H1 (cell line): ENCODE measurements around the gene SPRYD3. TPM values are rescaled to one million over a fixed set of nuclear protein-coding genes. Genes with fewer than 3 reads are reported as not detected.
A peak's percentile ranks its signal among the peaks of the same experiment; 100 is the strongest.

Source experiments
- CTCF ChIA-PET: fragments of 300-600 bp; sonication (Branson Sonifier 250); formaldehyde crosslinking; loops from one replicate; lab custom pipeline; 2021; ENCODE audit not compliant: partially characterized antibody; lab: Charles Lee
- POLR2A ChIA-PET: fragments of 300-600 bp; sonication (Branson Sonifier 250); formaldehyde crosslinking; loops from one replicate; lab custom pipeline; 2021; ENCODE audit warnings: inconsistent platforms; ENCODE audit not compliant: partially characterized antibody; lab: Charles Lee
- DNase-seq, 2 experiments: peaks; one replicate each; pipeline versions ENCODE4 v3.0.0 to v3.0.0-alpha.2; 2010 to 2022; ENCODE audit warnings: low spot score in 2 of 2, low read depth in 1 of 2, mixed read lengths in 1 of 2
- FAIRE-seq: peaks from 2 replicates; lab custom pipeline; 2011; peaks lifted over from hg19 to GRCh38; lab: Jason Lieb, UNC
- H2AFZ ChIP-seq: 2 replicates; pipeline ENCODE4 v1.8.1; 2012; ENCODE audit warnings: low read length, inconsistent platforms
- H2AK5ac ChIP-seq: 2 replicates; pipeline ENCODE4 v1.6.1; 2013; ENCODE audit warnings: low read depth, low read length
- H2BK120ac ChIP-seq: replicated peaks from 2 replicates; pipeline ENCODE3; 2013; ENCODE audit warnings: low read depth, low read length, inconsistent platforms
- H2BK12ac ChIP-seq: 2 replicates; pipeline ENCODE4 v1.6.1; 2013; ENCODE audit warnings: low read depth, low read length
- H2BK15ac ChIP-seq: 2 replicates; pipeline ENCODE4 v1.6.1; 2013; ENCODE audit warnings: low read length
- H2BK20ac ChIP-seq: 2 replicates; pipeline ENCODE4 v1.6.1; 2013; ENCODE audit warnings: low read length
- H2BK5ac ChIP-seq: 2 replicates; pipeline ENCODE4 v1.6.1; 2013; ENCODE audit warnings: low read depth, low read length
- H3K14ac ChIP-seq: 2 replicates; pipeline ENCODE4 v1.6.1; 2013; ENCODE audit warnings: inconsistent platforms; ENCODE audit not compliant: insufficient read length
- H3K18ac ChIP-seq: 2 replicates; pipeline ENCODE4 v1.6.1; 2013; ENCODE audit warnings: low read length; ENCODE audit errors: extremely low read depth
- H3K23ac ChIP-seq: 2 replicates; pipeline ENCODE4 v1.6.1; 2013; ENCODE audit warnings: inconsistent platforms; ENCODE audit not compliant: insufficient read length
- H3K23me2 ChIP-seq: 2 replicates; pipeline ENCODE4 v1.6.1; 2013; ENCODE audit warnings: low read depth, low read length
- H3K27ac ChIP-seq: 2 replicates; pipeline ENCODE4 v1.6.1; 2011; ENCODE audit warnings: low read depth, low read length, inconsistent platforms
- H3K27me3 ChIP-seq, 4 experiments: replicated peaks in 1 of 4; 1 replicate in 1 of 4; 2 replicates in 3 of 4; pipeline versions ENCODE4 v1.6.1 to v1.8.1; 2011 to 2013; ENCODE audit warnings: low read length in 3 of 4, mild to moderate bottlenecking in 3 of 4, inconsistent platforms in 2 of 4, mixed read lengths in 2 of 4, moderate library complexity in 1 of 4; ENCODE audit not compliant: control insufficient read depth in 3 of 4, insufficient read depth in 3 of 4; ENCODE audit errors: extremely low read depth in 1 of 4
- H3K36me3 ChIP-seq, 4 experiments: 2 replicates each; pipeline versions ENCODE4 v1.6.1 to v1.8.1; 2011 to 2013; ENCODE audit warnings: mild to moderate bottlenecking in 4 of 4, low read length in 3 of 4, moderate library complexity in 2 of 4, control low read depth in 1 of 4, inconsistent platforms in 1 of 4; ENCODE audit not compliant: insufficient read depth in 4 of 4, control insufficient read depth in 2 of 4
- H3K4ac ChIP-seq: replicated peaks from 2 replicates; pipeline ENCODE3; 2013; ENCODE audit warnings: low read length, low read depth, mixed read lengths, inconsistent platforms; ENCODE audit not compliant: insufficient read length
- H3K4me1 ChIP-seq, 4 experiments: replicated peaks in 1 of 4; 1 replicate in 1 of 4; 2 replicates in 3 of 4; pipeline versions ENCODE4 v1.6.1 to v1.8.1; 2011 to 2013; ENCODE audit warnings: low read length in 3 of 4, inconsistent platforms in 2 of 4, mixed read lengths in 1 of 4; ENCODE audit not compliant: insufficient read depth in 4 of 4, control insufficient read depth in 3 of 4
- H3K4me2 ChIP-seq, 2 experiments: 2 replicates each; pipeline versions ENCODE4 v1.6.1 to v1.8.1; 2011 to 2013; ENCODE audit warnings: low read depth in 2 of 2, low read length in 2 of 2, control low read depth in 1 of 2, inconsistent platforms in 1 of 2, mild to moderate bottlenecking in 1 of 2; ENCODE audit not compliant: insufficient read depth in 1 of 2
- H3K4me3 ChIP-seq, 4 experiments: fragments of 200-600, 300-600 bp in 1 of 4; sonication (generic), shearing (Covaris generic), sonication (Bioruptor Twin) in 1 of 4; 2 replicates each; pipeline versions ENCODE4 v1.5.1 to v1.8.1; 2011 to 2016; ENCODE audit warnings: low read length in 4 of 4, low read depth in 3 of 4, control low read depth in 2 of 4, inconsistent platforms in 2 of 4, mild to moderate bottlenecking in 2 of 4, mixed read lengths in 1 of 4, moderate library complexity in 1 of 4; ENCODE audit not compliant: insufficient read depth in 2 of 4; ENCODE audit errors: extremely low read depth in 1 of 4
- H3K56ac ChIP-seq: replicated peaks from 2 replicates; pipeline ENCODE3; 2013; ENCODE audit warnings: low read depth, mild to moderate bottlenecking, mixed read lengths, low read length, inconsistent platforms; ENCODE audit not compliant: insufficient read length
- H3K79me1 ChIP-seq: 2 replicates; pipeline ENCODE4 v1.6.1; 2013; ENCODE audit warnings: low read depth, low read length, control low read depth
- H3K79me2 ChIP-seq, 2 experiments: 2 replicates each; pipeline versions ENCODE4 v1.6.1 to v1.8.1; 2012 to 2013; ENCODE audit warnings: low read length in 2 of 2, mild to moderate bottlenecking in 2 of 2, inconsistent platforms in 1 of 2; ENCODE audit not compliant: insufficient read depth in 2 of 2, control insufficient read depth in 1 of 2
- H3K9ac ChIP-seq, 4 experiments: replicated peaks in 1 of 4; 1 replicate in 1 of 4; 2 replicates in 3 of 4; pipeline versions ENCODE4 v1.6.1 to v1.8.1; 2011 to 2013; ENCODE audit warnings: low read depth in 3 of 4, low read length in 3 of 4, control low read depth in 2 of 4, mild to moderate bottlenecking in 2 of 4, moderate library complexity in 2 of 4, inconsistent platforms in 1 of 4; ENCODE audit errors: extremely low read depth in 1 of 4
- H3K9me3 ChIP-seq, 2 experiments: 2 replicates each; pipeline versions ENCODE4 v1.6.1 to v1.8.1; 2012 to 2013; ENCODE audit warnings: mild to moderate bottlenecking in 2 of 2, moderate library complexity in 2 of 2, control low read depth in 1 of 2, inconsistent platforms in 1 of 2, low read depth in 1 of 2, low read length in 1 of 2, mixed read lengths in 1 of 2; ENCODE audit not compliant: insufficient read depth in 2 of 2
- H4K20me1 ChIP-seq, 2 experiments: replicated peaks in 1 of 2; 2 replicates each; pipeline versions ENCODE3 to v1.8.1; 2011 to 2013; ENCODE audit warnings: inconsistent platforms in 2 of 2, low read length in 2 of 2, mild to moderate bottlenecking in 1 of 2; ENCODE audit not compliant: insufficient read depth in 2 of 2, control insufficient read depth in 1 of 2
- H4K5ac ChIP-seq: 2 replicates; pipeline ENCODE4 v1.6.1; 2013; ENCODE audit warnings: low read length, low read depth, mixed read lengths, inconsistent platforms; ENCODE audit not compliant: insufficient read length
- H4K8ac ChIP-seq: 2 replicates; pipeline ENCODE4 v1.8.0; 2013; ENCODE audit warnings: mild to moderate bottlenecking, moderate library complexity, low read length, inconsistent platforms; ENCODE audit not compliant: insufficient read depth; ENCODE audit errors: extremely low read depth
- H4K91ac ChIP-seq: replicated peaks from 2 replicates; pipeline ENCODE3; 2013; ENCODE audit warnings: low read length, mixed read lengths, inconsistent platforms; ENCODE audit not compliant: insufficient read length
- EGR1 ChIP-seq: IDR thresholded peaks from 2 replicates; pipeline ENCODE4 v1.6.1; 2011; ENCODE audit warnings: low read depth, low read length, borderline replicate concordance
- EP300 ChIP-seq, 2 experiments: IDR thresholded peaks; 1 replicate in 1 of 2; 2 replicates in 1 of 2; pipeline ENCODE4 v1.6.1; 2011 to 2012; ENCODE audit warnings: low read depth in 2 of 2, low read length in 2 of 2, mild to moderate bottlenecking in 2 of 2, borderline replicate concordance in 1 of 2, inconsistent platforms in 1 of 2, moderate library complexity in 1 of 2
- FOSL1 ChIP-seq: IDR thresholded peaks from 2 replicates; pipeline ENCODE4 v1.6.1; 2011; ENCODE audit warnings: mild to moderate bottlenecking, low read depth, low read length, moderate library complexity; ENCODE audit not compliant: insufficient read depth
- KDM1A ChIP-seq: fragments of 200-600, 300-600 bp; sonication (generic); IDR thresholded peaks from 2 replicates; pipeline ENCODE4 v1.7.1; 2016; ENCODE audit warnings: mild to moderate bottlenecking, low read length, borderline replicate concordance
- MAFK ChIP-seq: IDR thresholded peaks from 2 replicates; pipeline ENCODE4 v1.6.1; 2012; ENCODE audit warnings: low read depth, mild to moderate bottlenecking, improper control_type of control experiment, low read length
- RBBP5 ChIP-seq: IDR thresholded peaks from 2 replicates; pipeline ENCODE4 v1.7.1; 2012; ENCODE audit warnings: low read depth, mild to moderate bottlenecking, inconsistent platforms, low read length, moderate library complexity, borderline replicate concordance
- SIRT6 ChIP-seq: IDR thresholded peaks from one replicate; pipeline ENCODE4 v1.7.1; 2012; ENCODE audit warnings: low read length, inconsistent platforms
- SP4 ChIP-seq: IDR thresholded peaks from 2 replicates; pipeline ENCODE4 v1.6.1; 2012; ENCODE audit warnings: low read length, inconsistent platforms
- WGBS, 2 experiments: shearing (Covaris generic) in 1 of 2; methylation state at CpG; one replicate each; pipeline versions ENCODE4 v1.1.6 to v1.1.7; 2013 to 2015; ENCODE audit warnings: low lambda C conversion rate in 2 of 2, mixed read lengths in 2 of 2, inconsistent platforms in 1 of 2, low coverage in 1 of 2, missing lambda C conversion rate in 1 of 2; ENCODE audit not compliant: insufficient replicate concordance in 2 of 2, insufficient coverage in 1 of 2, insufficient read length in 1 of 2; ENCODE audit errors: extremely low coverage in 1 of 2, missing lambda C conversion rate in 1 of 2; 5-methylcytosine and 5-hydroxymethylcytosine counted together
- polyA plus RNA-seq, 7 experiments: library from polyadenylated mRNA; depleted of rRNA in 3 of 7; stranded (reverse) in 5 of 7; unstranded in 2 of 7; fragments of >200 nt in 5 of 7; fragments of 200-250 nt in 2 of 7; gene quantifications; 1 replicate in 5 of 7; 2 replicates in 1 of 7; 4 replicates in 1 of 7; pipeline versions ENCODE4 v1.2.1 to v1.2.3, GENCODE V29; 2011 to 2013; ENCODE audit warnings: missing spikeins in 2 of 7, mixed read lengths in 2 of 7
- total RNA-seq: library from RNA; stranded (reverse); fragmentation: NEBNext Ultra II Directional; extraction: Animal tissue kit (Norgen Biotek cat#: 25700); gene quantifications from 2 replicates; pipeline ENCODE4 v1.2.1, GENCODE V29; 2021

The SPRYD3 gene
- total and polyA plus RNA-seq, 2 of the 8 experiments (the other 6 are each of a cell fraction or from before 2014, with no cell fraction given), result 6.8 to 8.0 TPM

- CTCF ChIA-PET, result interaction anchor here (0.6 to 4.6 kb wide), 4 partner anchors 28 to 1112 kb away, joined by 3 to 15 read pairs (median 8); no protein-coding TSS in a partner anchor
- H3K79me1 ChIP-seq, result no peaks in the 10 kb centered on the region
- no peaks in the 10 kb centered on the region for H3K36me3 ChIP-seq
- no peak overlapping the region for H2BK15ac ChIP-seq
- no peak overlapping the region for H3K18ac ChIP-seq
- H4K91ac ChIP-seq, result no peak overlapping the region
- DNase-seq, result no peak
- H2AFZ ChIP-seq, result no peak overlapping the region
- no peak overlapping the region for H3K4ac ChIP-seq
- H3K4me1 ChIP-seq, result no peaks in the 10 kb centered on the region
- no peak for FAIRE-seq
- no peak overlapping the region for H4K5ac ChIP-seq
- no peak overlapping the region for H2BK12ac ChIP-seq
- no peak overlapping the region for H3K56ac ChIP-seq
- POLR2A ChIA-PET, result no interaction called here
- no peaks in the 10 kb centered on the region for H3K79me2 ChIP-seq
- no peak overlapping the region for H3K14ac ChIP-seq
- no peak overlapping the region for H3K23ac ChIP-seq
- H4K20me1 ChIP-seq, result no peaks in the 10 kb centered on the region
- TF ChIP-seq KDM1A (no peak), RBBP5 (no peak), SIRT6 (no peak), SP4 (no peak), EP300 (IDR thresholded peaks at IDR 0.05; ENCODE audit: borderline replicate concordance in 1 of 2, low read depth in 2 of 2, low read length in 2 of 2) (no peak), MAFK (peak; percentile 36; the same call in 1 of the 2 replicates), FOSL1 (no peak), EGR1 (no peak)
- TF ChIP-seq, all 59 proteins: peak for 1
- WGBS, 2 experiments, result 94% methylated on average over 1 of the region's 1 CpG; no CpG with 5 or more reads in 1 of the 2 experiments
- Histone ChIP-seq H4K8ac (no peak overlapping the region), H3K4me3 (no peak overlapping the region), H3K27me3 (no peaks in the 10 kb centered on the region), H2BK20ac (no peak overlapping the region), H2BK5ac (no peak overlapping the region), H3K27ac (no peak overlapping the region), H3K23me2 (no peaks in the 10 kb centered on the region), H3K9me3 (no peaks in the 10 kb centered on the region), H2BK120ac (no peak overlapping the region), H3K4me2 (no peak overlapping the region), H2AK5ac (no peak overlapping the region), H3K9ac (no peak overlapping the region)
Measured at GRCh38 chr12:53127169-53127568, 48.0 kb upstream of the SPRYD3 start.
